Peyer's patch (tissue), 4 donors: Measurements from ENCODE around the gene TRIM4.

ENCODE experiments used
- POLR2A ChIP-seq, 2 donors: fragments of 450-650 bp; IDR thresholded peaks; one replicate each; pipeline ENCODE4 v1.5.1; 2017; ENCODE audit warnings: antibody characterized with exemption in 2 of 2, mild to moderate bottlenecking in 2 of 2, moderate library complexity in 2 of 2
- TF ChIP-seq, protein P1 (sequence below), 6 experiments: fragments of 450-650 bp in 4 of 6; fragments of 200-600 bp in 2 of 6; sonication (generic) in 1 of 6; IDR thresholded peaks; one replicate each; pipeline ENCODE4 v1.5.1; 2017 to 2019; ENCODE audit warnings: antibody characterized with exemption in 6 of 6, mild to moderate bottlenecking in 3 of 6, moderate library complexity in 1 of 6

DNA sequence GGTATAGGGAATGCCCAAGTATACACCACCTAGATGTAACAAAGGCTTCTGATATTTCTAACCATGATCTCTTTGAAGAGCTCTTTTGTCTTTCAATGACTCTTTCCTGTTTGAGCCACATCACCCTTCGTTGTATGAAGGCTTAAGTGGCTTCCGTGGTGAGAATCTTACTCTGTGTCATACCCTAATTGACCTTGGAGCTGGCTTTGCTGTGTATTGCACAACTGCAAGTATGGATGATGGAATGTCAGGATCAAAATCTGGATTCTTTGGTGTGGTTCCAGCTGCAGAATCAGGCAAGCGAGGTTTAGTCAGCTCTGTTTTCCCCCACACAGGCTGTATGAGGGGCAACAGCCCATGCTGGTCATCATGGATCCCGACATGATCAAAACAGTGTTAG is 75.5 kb downstream of the TRIM4 start:
- TF ChIP-seq, protein P1, sequence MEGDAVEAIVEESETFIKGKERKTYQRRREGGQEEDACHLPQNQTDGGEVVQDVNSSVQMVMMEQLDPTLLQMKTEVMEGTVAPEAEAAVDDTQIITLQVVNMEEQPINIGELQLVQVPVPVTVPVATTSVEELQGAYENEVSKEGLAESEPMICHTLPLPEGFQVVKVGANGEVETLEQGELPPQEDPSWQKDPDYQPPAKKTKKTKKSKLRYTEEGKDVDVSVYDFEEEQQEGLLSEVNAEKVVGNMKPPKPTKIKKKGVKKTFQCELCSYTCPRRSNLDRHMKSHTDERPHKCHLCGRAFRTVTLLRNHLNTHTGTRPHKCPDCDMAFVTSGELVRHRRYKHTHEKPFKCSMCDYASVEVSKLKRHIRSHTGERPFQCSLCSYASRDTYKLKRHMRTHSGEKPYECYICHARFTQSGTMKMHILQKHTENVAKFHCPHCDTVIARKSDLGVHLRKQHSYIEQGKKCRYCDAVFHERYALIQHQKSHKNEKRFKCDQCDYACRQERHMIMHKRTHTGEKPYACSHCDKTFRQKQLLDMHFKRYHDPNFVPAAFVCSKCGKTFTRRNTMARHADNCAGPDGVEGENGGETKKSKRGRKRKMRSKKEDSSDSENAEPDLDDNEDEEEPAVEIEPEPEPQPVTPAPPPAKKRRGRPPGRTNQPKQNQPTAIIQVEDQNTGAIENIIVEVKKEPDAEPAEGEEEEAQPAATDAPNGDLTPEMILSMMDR (IDR thresholded peaks at IDR 0.05), result no peak
- no peak for TF ChIP-seq POLR2A (IDR thresholded peaks at IDR 0.05)
